ENCODE measurements around the gene GIT1. TPM values are rescaled to one million over a fixed set of nuclear protein-coding genes. Genes with fewer than 3 reads are reported as not detected.
A peak's percentile ranks its signal among the peaks of the same experiment; 100 is the strongest.

Gene GIT1
- total and polyA plus RNA-seq, 2 of the 13 experiments (the other 11 are each of a cell fraction or from before 2014, with no cell fraction given): 14.2 to 30.8 TPM

DNA sequence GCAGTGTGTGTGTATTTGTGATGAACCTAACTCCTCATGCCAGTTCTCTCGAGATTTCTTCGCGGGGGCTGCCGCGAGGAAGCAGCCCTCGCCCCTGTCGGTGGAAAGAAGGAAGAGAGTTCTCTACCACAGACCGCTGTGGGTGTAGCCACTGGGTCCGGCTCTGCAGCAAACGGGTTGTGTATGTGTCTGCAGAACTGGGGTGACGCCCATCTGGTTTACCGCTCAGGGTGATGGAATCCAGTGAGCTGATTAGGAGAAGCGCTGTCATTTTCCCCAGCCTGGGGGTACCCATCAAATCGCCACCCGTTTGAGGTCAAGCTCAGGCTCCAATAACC, 25.6 kb upstream of the GIT1 start (continued):
- TF ChIP-seq, protein P1, sequence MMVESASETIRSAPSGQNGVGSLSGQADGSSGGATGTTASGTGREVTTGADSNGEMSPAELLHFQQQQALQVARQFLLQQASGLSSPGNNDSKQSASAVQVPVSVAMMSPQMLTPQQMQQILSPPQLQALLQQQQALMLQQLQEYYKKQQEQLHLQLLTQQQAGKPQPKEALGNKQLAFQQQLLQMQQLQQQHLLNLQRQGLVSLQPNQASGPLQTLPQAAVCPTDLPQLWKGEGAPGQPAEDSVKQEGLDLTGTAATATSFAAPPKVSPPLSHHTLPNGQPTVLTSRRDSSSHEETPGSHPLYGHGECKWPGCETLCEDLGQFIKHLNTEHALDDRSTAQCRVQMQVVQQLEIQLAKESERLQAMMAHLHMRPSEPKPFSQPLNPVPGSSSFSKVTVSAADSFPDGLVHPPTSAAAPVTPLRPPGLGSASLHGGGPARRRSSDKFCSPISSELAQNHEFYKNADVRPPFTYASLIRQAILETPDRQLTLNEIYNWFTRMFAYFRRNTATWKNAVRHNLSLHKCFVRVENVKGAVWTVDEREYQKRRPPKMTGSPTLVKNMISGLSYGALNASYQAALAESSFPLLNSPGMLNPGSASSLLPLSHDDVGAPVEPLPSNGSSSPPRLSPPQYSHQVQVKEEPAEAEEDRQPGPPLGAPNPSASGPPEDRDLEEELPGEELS (CRISPR knock-in tag; IDR thresholded peaks at IDR 0.05): no peak
- TF ChIP-seq, protein P2, sequence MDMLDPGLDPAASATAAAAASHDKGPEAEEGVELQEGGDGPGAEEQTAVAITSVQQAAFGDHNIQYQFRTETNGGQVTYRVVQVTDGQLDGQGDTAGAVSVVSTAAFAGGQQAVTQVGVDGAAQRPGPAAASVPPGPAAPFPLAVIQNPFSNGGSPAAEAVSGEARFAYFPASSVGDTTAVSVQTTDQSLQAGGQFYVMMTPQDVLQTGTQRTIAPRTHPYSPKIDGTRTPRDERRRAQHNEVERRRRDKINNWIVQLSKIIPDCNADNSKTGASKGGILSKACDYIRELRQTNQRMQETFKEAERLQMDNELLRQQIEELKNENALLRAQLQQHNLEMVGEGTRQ (IDR thresholded peaks at IDR 0.05; ENCODE audit: low read depth, low read length): no peak
- TF ChIP-seq, protein P2 (CRISPR knock-in tag; IDR thresholded peaks at IDR 0.05; ENCODE audit: borderline replicate concordance): no peak
- TF ChIP-seq KLF13 (CRISPR knock-in tag; IDR thresholded peaks at IDR 0.05): no peak

DNA sequence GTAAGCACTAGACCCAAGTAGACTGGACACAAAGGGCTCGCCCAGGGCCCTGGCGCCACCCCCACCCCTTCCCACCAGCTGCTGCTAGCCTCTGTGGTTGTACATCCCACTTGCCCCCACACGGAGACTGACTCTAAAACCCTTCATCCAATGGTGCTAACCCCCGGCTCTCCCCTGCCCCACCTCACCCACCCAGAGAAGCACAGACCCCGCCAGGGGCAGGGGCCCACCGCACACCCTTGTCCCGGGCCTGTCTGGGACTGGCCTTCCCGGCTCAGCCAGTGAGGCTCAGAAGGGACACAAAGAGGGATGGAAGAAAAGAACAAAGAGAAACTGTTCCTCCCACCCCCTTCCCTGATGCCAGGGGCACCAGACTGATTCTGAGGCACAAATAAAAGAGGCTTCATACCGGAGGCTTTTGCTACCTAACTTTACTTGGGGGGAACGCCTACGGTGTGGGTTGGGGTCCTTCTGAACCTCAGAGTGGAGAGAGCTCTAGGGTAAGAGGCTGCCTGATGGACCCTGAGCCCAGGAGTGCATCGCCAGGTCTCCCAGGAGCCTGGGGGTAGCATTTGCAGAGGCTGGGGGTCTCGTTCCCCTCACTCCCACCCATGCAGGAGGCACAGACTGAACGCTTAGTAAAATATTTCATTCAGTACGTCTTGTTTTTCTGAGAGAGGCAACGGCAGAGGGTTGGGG, 25.1 kb upstream of the GIT1 start:
- Histone ChIP-seq H4K20me1 (ENCODE audit: insufficient read depth, low read length) (no peaks in the 10 kb centered on the region), H3K79me2 (ENCODE audit: insufficient read depth, low read length) (no peaks in the 10 kb centered on the region), H3K4me1 (ENCODE audit: insufficient read depth, low read length) (peaks cover 51% of the 10 kb centered on the region), H3K27me3 (ENCODE audit: control insufficient read depth in 1 of 2, insufficient read depth in 2 of 2, low read length in 2 of 2) (peaks cover 0 to 55% of the 10 kb centered on the region in 2 experiments; a peak in 3 of 5 replicates), H3K9ac (ENCODE audit: insufficient read depth, low read depth, low read length) (no peak overlapping the region), H2AFZ (ENCODE audit: low read length) (no peak overlapping the region), H3K4me3 (replicated peaks in 1 of 3; ENCODE audit: insufficient read depth in 1 of 3, low read depth in 2 of 3, low read length in 3 of 3) (peak overlapping the region in 2 of 3 experiments; percentile 31 to 75; a peak in 3 of 6 replicates), H3K4me2 (ENCODE audit: low read depth, low read length) (peak overlapping the region; percentile 97), H3K36me3 (replicated peaks in 1 of 2; ENCODE audit: control insufficient read depth in 1 of 2, insufficient read depth in 2 of 2, low read length in 2 of 2) (no peaks in the 10 kb centered on the region), H3K9me3 (ENCODE audit: low read length) (no peaks in the 10 kb centered on the region), H3K27ac (ENCODE audit: extremely low read length, insufficient read depth, low read length) (no peak overlapping the region)
- POLR2A ChIA-PET: interaction anchor here (1.0 to 1.5 kb wide), 5 partner anchors 14 to 146 kb away, joined by 3 to 9 read pairs (median 4); partner anchors contain the start of genes ABHD15 and ANKRD13B
- ATAC-seq (no peak), FAIRE-seq (no peak), DNase-seq (ENCODE audit: low spot score) (no peak)
- WGBS (ENCODE audit: low lambda C conversion rate): 28% methylated on average over 13 of the region's 16 CpGs
- intact Hi-C loops (cut with micrococcal nuclease; ENCODE audit: unreplicated experiment) (no loop called here), in situ Hi-C loops (cut with HindIII; ENCODE audit: extremely low pct_ligation_motif_present, low pct_unique_long_range_greater_than_20kb) (loop anchor here (5.0 kb wide), 1 partner anchor 32 kb away; no protein-coding TSS in a partner anchor)
- TF ChIP-seq, protein P3, sequence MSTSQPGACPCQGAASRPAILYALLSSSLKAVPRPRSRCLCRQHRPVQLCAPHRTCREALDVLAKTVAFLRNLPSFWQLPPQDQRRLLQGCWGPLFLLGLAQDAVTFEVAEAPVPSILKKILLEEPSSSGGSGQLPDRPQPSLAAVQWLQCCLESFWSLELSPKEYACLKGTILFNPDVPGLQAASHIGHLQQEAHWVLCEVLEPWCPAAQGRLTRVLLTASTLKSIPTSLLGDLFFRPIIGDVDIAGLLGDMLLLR (CRISPR knock-in tag; IDR thresholded peaks at IDR 0.05): no peak
- TF ChIP-seq ZBTB42 (CRISPR knock-in tag; IDR thresholded peaks at IDR 0.05): no peak
- no peak for TF ChIP-seq SP1 (IDR thresholded peaks at IDR 0.05)
- no peak for TF ChIP-seq SP1 (CRISPR knock-in tag; IDR thresholded peaks at IDR 0.05)
- TF ChIP-seq PCBP2 (optimal IDR thresholded peaks at IDR 0.05; ENCODE audit: low read depth, low read length, poor library complexity, severe bottlenecking): no peak
- TF ChIP-seq AHR (CRISPR knock-in tag; IDR thresholded peaks at IDR 0.05): no peak
- 0 out of 2 replicates have a peak, but pooled peaks have one; percentile 8 for TF ChIP-seq ZFY (CRISPR knock-in tag; IDR thresholded peaks at IDR 0.05)
- TF ChIP-seq ZNF260 (CRISPR knock-in tag; IDR thresholded peaks at IDR 0.05; ENCODE audit: borderline replicate concordance, low read depth): no peak
- CTCF ChIA-PET (ENCODE audit: low intra/inter-chr PET ratio, low total read pairs): interaction anchor here (2.3 kb wide), 1 partner anchor 35 kb away, joined by 13 read pairs; no protein-coding TSS in a partner anchor
- BruUV-seq (replicated peaks): no TSS peak
